ENCODE results near the gene CCL23.

The CCL23 gene

DNA sequence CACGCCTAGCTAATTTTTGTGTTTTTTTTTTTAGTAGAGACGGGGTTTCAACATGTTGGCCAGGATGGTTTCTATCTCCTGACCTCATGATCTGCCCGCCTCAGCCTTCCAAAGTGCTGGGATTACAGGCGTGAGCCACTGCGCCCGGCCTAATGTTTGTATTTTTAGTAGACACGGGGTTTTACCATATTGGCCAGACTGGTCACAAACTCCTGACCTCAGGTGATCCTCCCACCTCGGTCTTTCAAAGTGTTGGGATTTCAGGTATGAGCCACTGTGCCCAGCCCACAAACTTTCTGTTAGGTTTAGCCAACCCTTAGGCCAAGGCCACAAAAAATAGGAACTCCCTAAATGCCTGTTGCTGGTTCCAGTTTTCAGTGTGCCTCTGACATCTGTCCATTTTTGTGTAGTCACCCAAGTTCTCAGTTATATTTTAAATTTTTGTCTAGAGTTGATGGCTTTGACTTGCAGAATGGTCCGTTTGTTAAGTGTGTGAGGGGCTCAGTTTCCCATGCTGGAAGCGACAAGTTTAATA is 49.2 kb downstream of the CCL23 start:
- DNase-seq: no peak

DNA sequence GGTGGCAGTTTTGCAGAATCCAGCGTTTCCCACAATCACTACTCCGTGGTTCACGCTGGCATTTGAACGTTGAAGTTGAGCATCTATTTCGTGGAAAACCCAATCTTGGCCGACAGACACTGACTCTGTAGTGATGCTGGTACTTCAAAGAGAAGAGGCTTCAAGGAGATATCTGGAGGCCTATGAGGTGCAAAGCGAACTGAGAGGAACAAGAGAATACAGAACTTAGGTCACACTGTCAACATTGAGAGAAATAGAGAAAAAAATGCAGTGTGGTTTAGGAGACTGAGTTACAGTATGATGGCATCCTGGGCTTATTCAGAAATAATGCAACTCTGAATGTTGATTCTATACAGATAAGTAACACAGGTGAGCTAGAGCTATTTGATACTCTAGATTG is 52.5 kb downstream of the CCL23 start:
- DNase-seq: no peak

DNA sequence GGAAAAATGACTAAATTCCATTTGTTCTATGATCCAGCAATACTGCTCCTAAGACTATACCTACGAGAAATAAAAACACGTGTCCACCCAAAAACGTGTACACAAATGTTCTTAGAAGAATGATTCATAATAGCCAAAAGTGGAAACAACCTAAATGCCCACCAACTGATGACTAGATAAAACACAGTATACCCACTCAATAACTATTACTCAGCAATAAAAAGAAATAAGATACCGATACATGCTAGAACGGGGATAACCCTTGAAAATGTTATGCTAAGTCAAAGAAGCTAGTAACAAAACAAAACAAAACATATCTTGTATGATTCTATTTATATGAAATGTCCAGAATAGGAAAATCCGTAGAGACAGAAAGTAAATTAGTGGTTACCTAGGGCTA is 54.1 kb downstream of the CCL23 start:
- DNase-seq: no peak

Measured in fibroblast of skin of right biceps (primary cell).